IMR-90 (cell line): ENCODE measurements around the gene ARHGEF2. TPM values are rescaled to one million over a fixed set of nuclear protein-coding genes. Genes with fewer than 3 reads are reported as not detected.

Experiments
- ATAC-seq: fragments of 200-7000 bp; cut with Tn5 transposase; 2 replicates; pipeline ENCODE4 v1.9.1; 2020; ENCODE audit warnings: low read depth, mild to moderate bottlenecking, moderate library complexity
- BruUV-seq: library from RNA; stranded (reverse); fragments of 400-500 nt; replicated peaks from 2 replicates; lab custom pipeline; 2021; lab: Mats Ljungman, UMichigan
- CTCF ChIA-PET: fragments of 300-600 bp; formaldehyde crosslinking; extraction: SDS; loops from one replicate; lab custom pipeline; 2021; ENCODE audit warnings: antibody characterized with exemption; lab: Yijun Ruan, JAX
- POLR2A ChIA-PET: fragments of 300-600 bp; sonication (Branson Sonifier 250); formaldehyde crosslinking; loops from one replicate; lab custom pipeline; 2022; ENCODE audit warnings: antibody characterized with exemption; ENCODE audit not compliant: unreplicated experiment; lab: Charles Lee
- DNase-seq: peaks from one replicate; pipeline ENCODE4 v3.0.0; 2013
- H2AFZ ChIP-seq: replicated peaks from 2 replicates; pipeline ENCODE3; 2013; ENCODE audit warnings: low read length, mild to moderate bottlenecking; ENCODE audit not compliant: poor library complexity
- H2AK5ac ChIP-seq: 2 replicates; pipeline ENCODE4 v1.6.1; 2013; ENCODE audit warnings: low read depth, low read length, inconsistent platforms
- H2AK9ac ChIP-seq: replicated peaks from 2 replicates; pipeline ENCODE3; 2013; ENCODE audit warnings: mild to moderate bottlenecking, low read depth, low read length, moderate library complexity; ENCODE audit not compliant: poor library complexity
- H2BK120ac ChIP-seq: 2 replicates; pipeline ENCODE4 v1.6.1; 2013; ENCODE audit warnings: low read depth, low read length, inconsistent platforms
- H2BK15ac ChIP-seq: 3 replicates; pipeline ENCODE4 v1.6.1; 2013; ENCODE audit warnings: low read depth, low read length, inconsistent platforms
- H2BK20ac ChIP-seq: 2 replicates; pipeline ENCODE4 v1.6.1; 2013; ENCODE audit warnings: low read depth, mild to moderate bottlenecking, inconsistent platforms, low read length, moderate library complexity
- H2BK5ac ChIP-seq: 2 replicates; pipeline ENCODE4 v1.6.1; 2013; ENCODE audit warnings: mild to moderate bottlenecking, low read depth, low read length, inconsistent platforms; ENCODE audit not compliant: poor library complexity, severe bottlenecking
- H3K14ac ChIP-seq: replicated peaks from 2 replicates; pipeline ENCODE4 v1.6.1; 2013; ENCODE audit warnings: low read depth, low read length, inconsistent platforms
- H3K18ac ChIP-seq: 2 replicates; pipeline ENCODE4 v1.6.1; 2013; ENCODE audit warnings: low read depth, low read length, control low read depth
- H3K23ac ChIP-seq: 2 replicates; pipeline ENCODE4 v1.6.1; 2013; ENCODE audit warnings: low read depth, low read length, inconsistent platforms
- H3K27ac ChIP-seq: 2 replicates; pipeline ENCODE4 v1.5.1; 2013; ENCODE audit warnings: mild to moderate bottlenecking, control low read depth, low read length; ENCODE audit not compliant: insufficient read depth
- H3K27me3 ChIP-seq: 2 replicates; pipeline ENCODE4 v1.6.1; 2013; ENCODE audit warnings: low read length; ENCODE audit not compliant: control insufficient read depth, insufficient read depth
- H3K36me3 ChIP-seq: 2 replicates; pipeline ENCODE4 v1.6.1; 2013; ENCODE audit warnings: low read length, mixed read lengths; ENCODE audit not compliant: control insufficient read depth, insufficient read depth
- H3K4ac ChIP-seq: 2 replicates; pipeline ENCODE4 v1.6.1; 2013; ENCODE audit warnings: low read depth, low read length, inconsistent platforms
- H3K4me1 ChIP-seq: 2 replicates; pipeline ENCODE4 v1.6.1; 2013; ENCODE audit warnings: low read length, mixed read lengths; ENCODE audit not compliant: control insufficient read depth, insufficient read depth
- H3K4me2 ChIP-seq: 2 replicates; pipeline ENCODE4 v1.6.1; 2013; ENCODE audit warnings: low read depth, mild to moderate bottlenecking, control low read depth, low read length, moderate library complexity
- H3K4me3 ChIP-seq: 2 replicates; pipeline ENCODE4 v1.5.1; 2013; ENCODE audit warnings: low read depth, mild to moderate bottlenecking, control low read depth, low read length, moderate library complexity; ENCODE audit not compliant: insufficient read depth
- H3K56ac ChIP-seq: 2 replicates; pipeline ENCODE4 v1.6.1; 2013; ENCODE audit warnings: low read length, inconsistent platforms; ENCODE audit not compliant: insufficient read depth; ENCODE audit errors: extremely low read depth
- H3K79me1 ChIP-seq, 2 experiments: 2 replicates each; pipeline ENCODE4 v1.6.1; 2013; ENCODE audit warnings: low read length in 2 of 2, inconsistent platforms in 1 of 2, low read depth in 1 of 2
- H3K9ac ChIP-seq: 2 replicates; pipeline ENCODE4 v1.6.1; 2013; ENCODE audit warnings: low read depth, low read length, control low read depth
- H3K9me1 ChIP-seq: 2 replicates; pipeline ENCODE4 v1.6.1; 2013; ENCODE audit warnings: low read length, inconsistent platforms; ENCODE audit not compliant: insufficient read depth
- H3K9me3 ChIP-seq: 2 replicates; pipeline ENCODE4 v1.6.1; 2013; ENCODE audit warnings: low read length; ENCODE audit not compliant: control insufficient read depth, insufficient read depth
- H4K20me1 ChIP-seq: 2 replicates; pipeline ENCODE4 v1.6.1; 2013; ENCODE audit warnings: low read length, inconsistent platforms; ENCODE audit not compliant: insufficient read depth
- H4K5ac ChIP-seq: 2 replicates; pipeline ENCODE4 v1.6.1; 2013; ENCODE audit warnings: mild to moderate bottlenecking, low read depth, low read length, control low read depth
- H4K8ac ChIP-seq, 2 experiments: 2 replicates each; pipeline ENCODE4 v1.6.1; 2013; ENCODE audit warnings: low read depth in 2 of 2, low read length in 2 of 2, control low read depth in 1 of 2, inconsistent platforms in 1 of 2
- H4K91ac ChIP-seq: 2 replicates; pipeline ENCODE4 v1.6.1; 2013; ENCODE audit warnings: low read depth, low read length, inconsistent platforms; ENCODE audit not compliant: insufficient read depth
- CEBPB ChIP-seq: IDR thresholded peaks from 2 replicates; pipeline ENCODE4 v1.6.1; 2012; ENCODE audit warnings: low read depth, low read length, improper control_type of control experiment
- FOS ChIP-seq: fragments of 150-350 bp; IDR thresholded peaks from 2 replicates; pipeline ENCODE4 v1.6.1; 2016; ENCODE audit warnings: low read depth, low read length
- WGBS, 2 experiments: methylation state at CpG; one replicate each; pipeline versions ENCODE4 v1.1.5 to v1.1.7; 2013; ENCODE audit warnings: missing lambda C conversion rate in 2 of 2; ENCODE audit not compliant: insufficient read length in 1 of 2; ENCODE audit errors: extremely low coverage in 2 of 2; 5-methylcytosine and 5-hydroxymethylcytosine counted together
- dilution Hi-C: fragments of 300-500 bp; cut with HindIII; formaldehyde crosslinking; loops from one replicate; pipeline ENCODE4 v1.14.3; 2018; ENCODE audit warnings: low sequenced_read_pairs; ENCODE audit not compliant: unreplicated experiment
- in situ Hi-C: fragments of 300-500 bp; cut with MboI; formaldehyde crosslinking; loops from 3 replicates; pipeline ENCODE4 v1.14.3; 2019; ENCODE audit warnings: low sequenced_read_pairs, inconsistent platforms, mixed read lengths
- intact Hi-C: fragments of 100-400 bp; cut with micrococcal nuclease; formaldehyde crosslinking; loops from 2 replicates; pipeline ENCODE4 v1.10.0; 2022
- polyA plus RNA-seq, 3 experiments: library from polyadenylated mRNA; depleted of rRNA; stranded (reverse); fragments of >200 nt; gene quantifications; 2 replicates each; pipeline ENCODE4 v1.2.3, GENCODE V29; 2012; ENCODE audit warnings: low replicate concordance in 1 of 3
- total RNA-seq: library from RNA; depleted of rRNA; stranded (reverse); fragments of >200 nt; gene quantifications from 2 replicates; pipeline ENCODE4 v1.2.3, GENCODE V29; 2012

The ARHGEF2 gene
- total and polyA plus RNA-seq, 2 of the 4 experiments (the other 2 are of a cell fraction): 91.8 to 117 TPM

GRCh38 chr1:155942578-155943141, 35.7 kb downstream of the ARHGEF2 start:
- Histone ChIP-seq H3K18ac (no peak overlapping the region), H3K9me3 (no peaks in the 10 kb centered on the region), H3K9me1 (peaks cover 10% of the 10 kb centered on the region; the same call in 1 of the 2 replicates), H2AK9ac (no peak overlapping the region), H2BK20ac (no peak overlapping the region), H3K23ac (no peak overlapping the region), H3K27ac (no peak overlapping the region), H3K56ac (no peak overlapping the region), H2BK15ac (no peak overlapping the region), H2AK5ac (no peak overlapping the region), H2BK5ac (no peak overlapping the region), H2AFZ (no peak overlapping the region), H3K4ac (no peak overlapping the region), H3K14ac (no peak overlapping the region), H4K91ac (no peak overlapping the region), H4K20me1 (peaks cover 28% of the 10 kb centered on the region; the same call in 1 of the 2 replicates), H3K36me3 (peaks cover 22% of the 10 kb centered on the region), H4K8ac (no peak overlapping the region), H3K4me2 (no peak overlapping the region), H2BK120ac (no peak overlapping the region), H3K4me3 (no peak overlapping the region), H3K4me1 (peaks cover 11% of the 10 kb centered on the region), H3K27me3 (no peaks in the 10 kb centered on the region), H3K79me1 (peaks cover 0 to 20% of the 10 kb centered on the region in 2 experiments; a peak in 2 of 4 replicates), H4K5ac (no peak overlapping the region), H3K9ac (no peak overlapping the region)
- intact Hi-C loops: loop anchor here (5.0 kb wide), 1 partner anchor 35 kb away; the partner anchor contains the start of gene ARHGEF2
- DNase-seq (no peak), ATAC-seq (no peak; the same call in 1 of the 2 replicates)
- CTCF ChIA-PET: interaction anchor here (1.1 to 1.2 kb wide), 2 partner anchors 41 to 47 kb away, joined by 3 to 4 read pairs; no protein-coding TSS in a partner anchor
- BruUV-seq: no TSS peak
- 92% methylated on average over 5 of the region's 11 CpGs; no CpG with 5 or more reads in 1 of the 2 experiments for WGBS, 2 experiments
- in situ Hi-C loops: no loop called here
- dilution Hi-C loops: no loop called here
- POLR2A ChIA-PET: no interaction called here
- TF ChIP-seq FOS: no peak
- TF ChIP-seq CEBPB: no peak
